ELF-1 (cell line): Measurements from ENCODE around the gene LSM5.
A peak's percentile ranks its signal among the peaks of the same experiment; 100 is the strongest.

Experiments used
- DNase-seq: peaks from one replicate; pipeline ENCODE4 v3.0.0-alpha.2; 2016; ENCODE audit warnings: low read depth, low spot score

LSM5 gene

GRCh38 chr7:32462451-32462850 is 27.7 kb downstream of the LSM5 start:
- no peak for DNase-seq

GRCh38 chr7:32461484-32461883 is 28.7 kb downstream of the LSM5 start:
- DNase-seq, result no peak

GRCh38 chr7:32459788-32460187 is 30.4 kb downstream of the LSM5 start:
- no peak for DNase-seq

- no peak for DNase-seq
These were observed 32.2 kb downstream of the LSM5 start for GRCh38 chr7:32458025-32458424.

- DNase-seq, result no peak
These were observed 36.7 kb downstream of the LSM5 start for GRCh38 chr7:32453341-32454011.

- peak; percentile 7 for DNase-seq
These were observed 43.0 kb downstream of the LSM5 start for GRCh38 chr7:32447218-32447617.

GRCh38 chr7:32436146-32436928 is 53.8 kb downstream of the LSM5 start:
- DNase-seq, result no peak
